GM18858 (cell line): ENCODE measurements around the gene SENP2.
A peak's percentile ranks its signal among the peaks of the same experiment; 100 is the strongest.
"Not testable (repeated sequence)": the region's sequence is repeated elsewhere in the genome, so short reads cannot be mapped to it uniquely, and the experiment has no call there.

Experiments
- ATAC-seq: cut with Tn5 transposase; IDR thresholded peaks from one replicate; pipeline ENCODE4 v1.9.1; 2021; ENCODE audit not compliant: unreplicated experiment

The SENP2 gene

GRCh38 chr3:185585859-185586685, at the start of gene SENP2:
Gene SENP2 (plus strand): TSS chr3:185586295. CDS start chr3:185586414, 119 bp downstream.
- peak; percentile 91 for ATAC-seq

GRCh38 chr3:185537369-185537970, 48.6 kb upstream of the SENP2 start:
- peak; percentile 96 for ATAC-seq

- no peak for ATAC-seq
These were observed 46.2 kb upstream of the SENP2 start for GRCh38 chr3:185539934-185540333.

- no peak for ATAC-seq
These were observed 45.4 kb upstream of the SENP2 start for GRCh38 chr3:185540695-185541094.

- ATAC-seq: no peak
These were observed 37.0 kb upstream of the SENP2 start for GRCh38 chr3:185549122-185549521.

GRCh38 chr3:185549651-185550111, 36.4 kb upstream of the SENP2 start:
- ATAC-seq: no peak

GRCh38 chr3:185552358-185552877, 33.7 kb upstream of the SENP2 start, which contains the start of gene LIPH:
Gene LIPH (minus strand): TSS chr3:185552588. CDS start chr3:185552471, 117 bp downstream.
- ATAC-seq: peak; percentile 69

- ATAC-seq: no peak
These were observed 31.0 kb upstream of the SENP2 start for GRCh38 chr3:185555101-185555501.

- no peak for ATAC-seq
These were observed 30.2 kb upstream of the SENP2 start for GRCh38 chr3:185555860-185556347.

GRCh38 chr3:185556640-185557039, 29.5 kb upstream of the SENP2 start:
- ATAC-seq: not testable (repeated sequence)

- no peak for ATAC-seq
These were observed 27.7 kb upstream of the SENP2 start for GRCh38 chr3:185558395-185558794.

- no peak for ATAC-seq
These were observed 26.4 kb upstream of the SENP2 start for GRCh38 chr3:185559706-185560090.

- no peak for ATAC-seq
These were observed 25.4 kb upstream of the SENP2 start for GRCh38 chr3:185560676-185561075.

- no peak for ATAC-seq
These were observed 24.6 kb upstream of the SENP2 start for GRCh38 chr3:185561374-185561943.

- no peak for ATAC-seq
These were observed 24.1 kb upstream of the SENP2 start for GRCh38 chr3:185561958-185562357.

GRCh38 chr3:185572183-185572582, 13.9 kb upstream of the SENP2 start:
- no peak for ATAC-seq

- ATAC-seq: not testable (repeated sequence)
These were observed 10.8 kb upstream of the SENP2 start for GRCh38 chr3:185575108-185575869.

- ATAC-seq: no peak
These were observed 3.9 kb upstream of the SENP2 start for GRCh38 chr3:185582236-185582635.

GRCh38 chr3:185582871-185583270, 3.2 kb upstream of the SENP2 start:
- ATAC-seq: no peak

GRCh38 chr3:185583925-185584324, 2.2 kb upstream of the SENP2 start:
- no peak for ATAC-seq

- ATAC-seq: no peak
These were observed 1.4 kb upstream of the SENP2 start for GRCh38 chr3:185584686-185585085.
